ENCODE measurements around the gene NKX2-3.

NKX2-3 gene

GRCh38 chr10:99579971-99580370 is 47.2 kb downstream of the NKX2-3 start:
- no peak for DNase-seq (ENCODE audit: low read depth in 3 of 3)

GRCh38 chr10:99582255-99582770 is 49.6 kb downstream of the NKX2-3 start:
- DNase-seq (ENCODE audit: low read depth in 3 of 3): no peak

DNA sequence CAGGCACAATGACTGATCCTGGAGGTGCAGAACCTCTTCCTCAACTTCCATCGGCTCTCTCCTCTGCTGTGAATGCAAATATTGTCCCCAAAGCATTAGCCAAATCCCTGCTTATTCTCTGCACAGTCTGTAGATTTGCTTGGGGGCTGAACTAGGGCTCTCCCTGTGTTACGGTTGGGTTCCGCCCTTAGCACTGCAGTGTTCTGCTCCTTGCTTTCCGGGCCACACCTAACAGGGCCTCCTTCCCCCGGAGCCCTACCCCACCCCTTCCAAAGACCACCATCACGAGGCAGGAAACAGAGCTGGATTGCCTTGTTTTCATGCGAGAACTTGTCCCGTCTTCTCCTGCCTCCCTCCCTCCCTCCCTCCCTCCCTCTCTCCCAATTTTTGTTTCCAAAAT is 50.9 kb downstream of the NKX2-3 start:
- no peak for DNase-seq (ENCODE audit: low read depth in 3 of 3)
